GM23338 (cell line): ENCODE measurements around the gene CDK5R2. TPM values are rescaled to one million over a fixed set of nuclear protein-coding genes. Genes with fewer than 3 reads are reported as not detected.
A peak's percentile ranks its signal among the peaks of the same experiment; 100 is the strongest.

ENCODE experiments used
- ATAC-seq: fragments of 200-7000 bp; cut with Tn5 transposase; 3 replicates; pipeline ENCODE4 v1.9.1; 2020
- DNase-seq: peaks from one replicate; pipeline ENCODE4 v3.0.0-alpha.2; 2015; ENCODE audit warnings: low spot score
- H2AFZ ChIP-seq: fragments of 200-600 bp; sonication (generic); 2 replicates; pipeline ENCODE4 v1.8.0; 2016; ENCODE audit warnings: antibody characterized with exemption, mild to moderate bottlenecking, moderate library complexity
- H3F3A ChIP-seq: fragments of 200-600 bp; sonication (generic); replicated peaks from 2 replicates; pipeline ENCODE4 v1.8.0; 2017; ENCODE audit warnings: antibody characterized with exemption, mixed run types, low read depth
- H3K27ac ChIP-seq: fragments of 200-600 bp; sonication (generic); 2 replicates; pipeline ENCODE4 v1.6.1; 2016; ENCODE audit warnings: low read depth
- H3K27me3 ChIP-seq: fragments of 200-600 bp; sonication (generic); 2 replicates; pipeline ENCODE4 v1.8.0; 2016; ENCODE audit warnings: mild to moderate bottlenecking, mixed run types, moderate library complexity; ENCODE audit not compliant: insufficient read depth
- H3K36me3 ChIP-seq: fragments of 200-600 bp; sonication (generic); 2 replicates; pipeline ENCODE4 v1.8.0; 2016; ENCODE audit warnings: mild to moderate bottlenecking; ENCODE audit not compliant: insufficient read depth
- H3K4me1 ChIP-seq: fragments of 200-600 bp; sonication (generic); 2 replicates; pipeline ENCODE4 v1.8.0; 2016; ENCODE audit warnings: mild to moderate bottlenecking, moderate library complexity; ENCODE audit not compliant: insufficient read depth
- H3K4me2 ChIP-seq: fragments of 200-600 bp; sonication (generic); 2 replicates; pipeline ENCODE4 v1.7.1; 2017; ENCODE audit warnings: mixed run types
- H3K4me3 ChIP-seq: fragments of 200-600 bp; sonication (generic); 2 replicates; pipeline ENCODE4 v1.6.1; 2016; ENCODE audit warnings: mixed run types
- H3K79me2 ChIP-seq: fragments of 200-600 bp; sonication (generic); replicated peaks from 2 replicates; pipeline ENCODE4 v1.8.0; 2017; ENCODE audit warnings: mild to moderate bottlenecking; ENCODE audit not compliant: insufficient read depth
- H3K9me2 ChIP-seq: fragments of 200-600 bp; sonication (generic); 2 replicates; pipeline ENCODE4 v1.8.0; 2017; ENCODE audit not compliant: insufficient read depth
- H4K20me1 ChIP-seq: fragments of 200-600 bp; sonication (generic); replicated peaks from 2 replicates; pipeline ENCODE4 v1.8.0; 2017; ENCODE audit warnings: mild to moderate bottlenecking; ENCODE audit not compliant: insufficient read depth
- H3K27ac Mint-ChIP-seq: 2 replicates; pipeline ENCODE4 v1.8.0; 2020; ENCODE audit warnings: inconsistent platforms, mild to moderate bottlenecking, moderate library complexity, mixed read lengths
- H3K27me3 Mint-ChIP-seq: 3 replicates; pipeline ENCODE4 v1.8.0; 2022; ENCODE audit warnings: low read depth, mild to moderate bottlenecking, moderate library complexity, mixed read lengths, inconsistent platforms; ENCODE audit not compliant: insufficient read depth, poor library complexity
- H3K36me3 Mint-ChIP-seq: 3 replicates; pipeline ENCODE4 v1.8.0; 2021; ENCODE audit warnings: low read depth, mild to moderate bottlenecking, inconsistent platforms, moderate library complexity, mixed read lengths
- H3K4me1 Mint-ChIP-seq: 3 replicates; pipeline ENCODE4 v1.8.0; 2020; ENCODE audit warnings: mild to moderate bottlenecking, inconsistent platforms, mixed read lengths
- H3K4me3 Mint-ChIP-seq: 3 replicates; pipeline ENCODE4 v1.8.0; 2021; ENCODE audit warnings: moderate library complexity, mild to moderate bottlenecking, inconsistent platforms, mixed read lengths
- H3K9me3 Mint-ChIP-seq: 3 replicates; pipeline ENCODE4 v1.8.0; 2020; ENCODE audit warnings: moderate library complexity, mild to moderate bottlenecking, inconsistent platforms, mixed read lengths
- NANOG ChIP-seq: IDR thresholded peaks from 2 replicates; pipeline ENCODE4 v1.6.1; 2016; ENCODE audit warnings: antibody characterized with exemption, borderline replicate concordance
- ZNF462 ChIP-seq: fragments of 250-450 bp; sonication (Bioruptor Pico); IDR thresholded peaks from 2 replicates; pipeline ENCODE4 v1.5.0; 2020; ENCODE audit warnings: mild to moderate bottlenecking, moderate library complexity
- polyA plus RNA-seq: library from polyadenylated mRNA; unstranded; fragments of >200 nt; fragmentation: Nextera tagmentation; extraction: Ambion mirVana; gene quantifications from 2 replicates; pipeline ENCODE4 v1.2.1, GENCODE V29; 2016
- total RNA-seq: library from RNA; depleted of rRNA; stranded (reverse); fragments of >200 nt; shearing (Covaris generic); gene quantifications from 2 replicates; pipeline ENCODE4 v1.2.3, GENCODE V29; 2014
- TF ChIP-seq, protein P1 (sequence below), 2 experiments: fragments of 200-600 bp in 1 of 2; sonication (generic) in 1 of 2; conservative IDR thresholded peaks; 2 replicates each; pipeline versions ENCODE4 v1.5.1 to v1.6.1; 2016 to 2017; ENCODE audit warnings: antibody characterized with exemption in 2 of 2, low read depth in 2 of 2, mild to moderate bottlenecking in 2 of 2, moderate library complexity in 1 of 2

CDK5R2 gene
- total and polyA plus RNA-seq, 2 experiments from 2014 or later, result 0.56 TPM; not detected in 1

- no peak for TF ChIP-seq ZNF462 (CRISPR knock-in tag)
Observed at GRCh38 chr2:219009294-219009693, 49.8 kb downstream of the CDK5R2 start (continued).

- Histone ChIP-seq H3K36me3 (no peaks in the 10 kb centered on the region), H3K4me3 (no peak overlapping the region), H2AFZ (no peak overlapping the region), H3K27ac (no peak overlapping the region), H3K4me1 (no peaks in the 10 kb centered on the region), H3K4me2 (no peak overlapping the region), H4K20me1 (no peaks in the 10 kb centered on the region), H3K9me2 (no peaks in the 10 kb centered on the region), H3K27me3 (peaks cover 23% of the 10 kb centered on the region), H3F3A (no peaks in the 10 kb centered on the region), H3K79me2 (no peaks in the 10 kb centered on the region)
- no peak overlapping the region for H3K4me3 Mint-ChIP-seq
- no peak overlapping the region for H3K27ac Mint-ChIP-seq
- DNase-seq, result peak; percentile 72
- H3K27me3 Mint-ChIP-seq, result peaks cover 14% of the 10 kb centered on the region
- H3K4me1 Mint-ChIP-seq, result no peaks in the 10 kb centered on the region
- no peaks in the 10 kb centered on the region for H3K36me3 Mint-ChIP-seq
- no peak for TF ChIP-seq NANOG
- TF ChIP-seq, protein P1, sequence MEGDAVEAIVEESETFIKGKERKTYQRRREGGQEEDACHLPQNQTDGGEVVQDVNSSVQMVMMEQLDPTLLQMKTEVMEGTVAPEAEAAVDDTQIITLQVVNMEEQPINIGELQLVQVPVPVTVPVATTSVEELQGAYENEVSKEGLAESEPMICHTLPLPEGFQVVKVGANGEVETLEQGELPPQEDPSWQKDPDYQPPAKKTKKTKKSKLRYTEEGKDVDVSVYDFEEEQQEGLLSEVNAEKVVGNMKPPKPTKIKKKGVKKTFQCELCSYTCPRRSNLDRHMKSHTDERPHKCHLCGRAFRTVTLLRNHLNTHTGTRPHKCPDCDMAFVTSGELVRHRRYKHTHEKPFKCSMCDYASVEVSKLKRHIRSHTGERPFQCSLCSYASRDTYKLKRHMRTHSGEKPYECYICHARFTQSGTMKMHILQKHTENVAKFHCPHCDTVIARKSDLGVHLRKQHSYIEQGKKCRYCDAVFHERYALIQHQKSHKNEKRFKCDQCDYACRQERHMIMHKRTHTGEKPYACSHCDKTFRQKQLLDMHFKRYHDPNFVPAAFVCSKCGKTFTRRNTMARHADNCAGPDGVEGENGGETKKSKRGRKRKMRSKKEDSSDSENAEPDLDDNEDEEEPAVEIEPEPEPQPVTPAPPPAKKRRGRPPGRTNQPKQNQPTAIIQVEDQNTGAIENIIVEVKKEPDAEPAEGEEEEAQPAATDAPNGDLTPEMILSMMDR (conservative IDR thresholded peaks at IDR 0.05; ENCODE audit: low read depth in 2 of 2), result peak; percentile 59 to 89
- H3K9me3 Mint-ChIP-seq, result no peaks in the 10 kb centered on the region; the same call in 2 of the 3 replicates
- ATAC-seq, result peak; percentile 99
Observed at GRCh38 chr2:219010162-219010756, 50.8 kb downstream of the CDK5R2 start.
